Glutamatergic neuron (in vitro differentiated cells): ENCODE data around the gene TMC1. TPM values are rescaled to one million over a fixed set of nuclear protein-coding genes. Genes with fewer than 3 reads are reported as not detected.

ENCODE experiments used
- DNase-seq: peaks from one replicate; pipeline ENCODE4 v3.0.0; 2022
- H3K27ac Mint-ChIP-seq: one replicate; pipeline ENCODE4 v1.8.0; 2020; ENCODE audit warnings: mild to moderate bottlenecking, mixed read lengths, inconsistent platforms; ENCODE audit not compliant: unreplicated experiment
- H3K27me3 Mint-ChIP-seq: one replicate; pipeline ENCODE4 v1.8.0; 2020; ENCODE audit warnings: mild to moderate bottlenecking, moderate library complexity, mixed read lengths, inconsistent platforms; ENCODE audit not compliant: unreplicated experiment
- H3K36me3 Mint-ChIP-seq: one replicate; pipeline ENCODE4 v1.8.0; 2020; ENCODE audit warnings: mild to moderate bottlenecking, mixed read lengths, inconsistent platforms; ENCODE audit not compliant: unreplicated experiment
- H3K4me1 Mint-ChIP-seq: one replicate; pipeline ENCODE4 v1.8.0; 2020; ENCODE audit warnings: mild to moderate bottlenecking, low read depth, mixed read lengths, inconsistent platforms; ENCODE audit not compliant: unreplicated experiment
- H3K4me3 Mint-ChIP-seq: one replicate; pipeline ENCODE4 v1.8.0; 2020; ENCODE audit warnings: mild to moderate bottlenecking, mixed read lengths, inconsistent platforms; ENCODE audit not compliant: unreplicated experiment
- H3K9me3 Mint-ChIP-seq: one replicate; pipeline ENCODE4 v1.8.0; 2020; ENCODE audit warnings: mild to moderate bottlenecking, moderate library complexity, mixed read lengths, inconsistent platforms; ENCODE audit not compliant: unreplicated experiment
- total RNA-seq: library from RNA; stranded (reverse); fragmentation: NEBNext Ultra II Directional; extraction: Animal tissue kit (Norgen Biotek cat#: 25700); gene quantifications from one replicate; pipeline ENCODE4 v1.2.1, GENCODE V29; 2021; ENCODE audit not compliant: unreplicated experiment
- TF ChIP-seq, protein P1 (sequence below): fragments of 200-600 bp; sonication (generic); IDR thresholded peaks from one replicate; pipeline ENCODE4 v1.5.0; 2021; ENCODE audit not compliant: partially characterized antibody, unreplicated experiment

The TMC1 gene
- total RNA-seq, 1 donor from 2014 or later: not detected

DNA sequence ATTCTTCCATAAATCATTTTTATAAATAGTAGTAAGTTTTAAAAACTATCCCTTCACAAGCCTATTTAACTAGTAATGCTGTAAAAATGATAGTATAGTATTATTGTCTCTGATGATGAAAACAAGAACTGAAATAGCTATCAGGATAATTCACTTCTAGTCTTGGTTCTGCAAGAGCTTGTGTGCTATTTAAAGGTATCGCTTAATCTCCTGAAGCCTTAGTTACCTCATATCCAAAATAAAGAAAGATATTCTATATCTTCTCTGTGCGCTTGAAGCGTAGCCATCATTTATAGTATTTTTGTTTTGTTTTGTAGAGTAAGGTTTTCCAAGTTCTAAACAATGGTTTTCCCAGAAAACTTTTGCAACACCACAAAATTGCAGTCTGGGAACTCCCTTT lies 180.1 kb downstream of the TMC1 start:
- H3K27ac Mint-ChIP-seq: no peak overlapping the region
- H3K36me3 Mint-ChIP-seq: no peaks in the 10 kb centered on the region
- H3K4me3 Mint-ChIP-seq: no peak overlapping the region
- H3K4me1 Mint-ChIP-seq: no peaks in the 10 kb centered on the region
- H3K27me3 Mint-ChIP-seq: no peaks in the 10 kb centered on the region
- no peaks in the 10 kb centered on the region for H3K9me3 Mint-ChIP-seq
- TF ChIP-seq, protein P1, sequence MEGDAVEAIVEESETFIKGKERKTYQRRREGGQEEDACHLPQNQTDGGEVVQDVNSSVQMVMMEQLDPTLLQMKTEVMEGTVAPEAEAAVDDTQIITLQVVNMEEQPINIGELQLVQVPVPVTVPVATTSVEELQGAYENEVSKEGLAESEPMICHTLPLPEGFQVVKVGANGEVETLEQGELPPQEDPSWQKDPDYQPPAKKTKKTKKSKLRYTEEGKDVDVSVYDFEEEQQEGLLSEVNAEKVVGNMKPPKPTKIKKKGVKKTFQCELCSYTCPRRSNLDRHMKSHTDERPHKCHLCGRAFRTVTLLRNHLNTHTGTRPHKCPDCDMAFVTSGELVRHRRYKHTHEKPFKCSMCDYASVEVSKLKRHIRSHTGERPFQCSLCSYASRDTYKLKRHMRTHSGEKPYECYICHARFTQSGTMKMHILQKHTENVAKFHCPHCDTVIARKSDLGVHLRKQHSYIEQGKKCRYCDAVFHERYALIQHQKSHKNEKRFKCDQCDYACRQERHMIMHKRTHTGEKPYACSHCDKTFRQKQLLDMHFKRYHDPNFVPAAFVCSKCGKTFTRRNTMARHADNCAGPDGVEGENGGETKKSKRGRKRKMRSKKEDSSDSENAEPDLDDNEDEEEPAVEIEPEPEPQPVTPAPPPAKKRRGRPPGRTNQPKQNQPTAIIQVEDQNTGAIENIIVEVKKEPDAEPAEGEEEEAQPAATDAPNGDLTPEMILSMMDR: no peak
- DNase-seq: no peak

DNA sequence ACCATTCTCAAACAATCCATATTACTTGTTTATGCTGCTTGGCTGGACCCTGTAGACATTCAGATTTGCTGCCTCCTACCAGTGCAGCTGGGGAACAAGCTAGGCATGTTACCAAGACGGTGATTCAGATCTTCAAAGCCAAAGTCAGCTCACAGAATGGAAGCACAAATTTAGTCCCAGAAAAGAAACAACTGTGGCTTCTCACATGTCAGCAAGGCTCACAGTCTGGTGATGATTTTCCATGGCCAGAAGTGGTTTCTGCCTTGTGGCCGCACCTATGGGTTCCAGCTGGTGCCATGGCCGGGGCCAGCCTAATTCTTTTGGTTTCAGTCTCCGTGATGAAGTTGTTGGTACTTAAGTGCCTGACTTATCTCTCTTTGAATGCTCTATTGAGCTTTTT lies 182.2 kb downstream of the TMC1 start:
- no peak for DNase-seq
- H3K36me3 Mint-ChIP-seq: no peaks in the 10 kb centered on the region
- TF ChIP-seq, protein P1: no peak
- no peaks in the 10 kb centered on the region for H3K27me3 Mint-ChIP-seq
- no peaks in the 10 kb centered on the region for H3K4me1 Mint-ChIP-seq
- H3K27ac Mint-ChIP-seq: no peak overlapping the region
- H3K9me3 Mint-ChIP-seq: no peaks in the 10 kb centered on the region
- H3K4me3 Mint-ChIP-seq: no peak overlapping the region

DNA sequence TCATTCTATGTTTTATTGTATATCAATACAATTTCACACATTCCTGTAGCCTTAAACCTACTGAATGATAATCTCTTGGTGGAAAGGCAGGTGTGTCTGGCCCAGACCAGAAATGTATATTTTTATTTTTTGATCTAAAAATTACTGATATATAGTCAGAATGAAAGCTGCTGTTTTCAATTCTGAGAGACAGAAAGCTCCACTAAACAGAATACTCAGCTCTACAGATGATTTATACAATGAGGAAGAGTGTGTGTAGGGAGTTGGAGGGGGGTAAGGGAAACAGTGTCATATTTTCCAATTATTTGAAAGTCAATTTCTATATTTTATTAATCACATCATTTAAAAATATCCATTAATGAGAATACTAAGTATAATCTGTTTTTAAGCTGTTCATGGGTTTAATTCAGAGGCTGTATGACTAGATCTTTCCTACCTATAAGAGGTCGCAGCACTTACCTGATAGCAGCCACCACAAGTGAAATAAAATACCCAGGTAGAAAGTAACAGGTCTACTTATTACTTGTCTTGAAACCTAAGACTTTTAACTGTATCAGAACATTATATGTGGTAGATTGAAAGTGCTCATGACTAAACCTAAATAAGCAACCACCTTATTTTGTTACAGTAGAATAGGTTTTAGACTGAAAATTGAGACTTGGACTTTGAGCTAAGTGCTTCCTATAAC lies 183.4 kb downstream of the TMC1 start:
- H3K4me1 Mint-ChIP-seq: no peaks in the 10 kb centered on the region
- no peak for DNase-seq
- no peaks in the 10 kb centered on the region for H3K36me3 Mint-ChIP-seq
- TF ChIP-seq, protein P1: no peak
- H3K9me3 Mint-ChIP-seq: no peaks in the 10 kb centered on the region
- H3K27ac Mint-ChIP-seq: no peak overlapping the region
- H3K27me3 Mint-ChIP-seq: no peaks in the 10 kb centered on the region
- no peak overlapping the region for H3K4me3 Mint-ChIP-seq

DNA sequence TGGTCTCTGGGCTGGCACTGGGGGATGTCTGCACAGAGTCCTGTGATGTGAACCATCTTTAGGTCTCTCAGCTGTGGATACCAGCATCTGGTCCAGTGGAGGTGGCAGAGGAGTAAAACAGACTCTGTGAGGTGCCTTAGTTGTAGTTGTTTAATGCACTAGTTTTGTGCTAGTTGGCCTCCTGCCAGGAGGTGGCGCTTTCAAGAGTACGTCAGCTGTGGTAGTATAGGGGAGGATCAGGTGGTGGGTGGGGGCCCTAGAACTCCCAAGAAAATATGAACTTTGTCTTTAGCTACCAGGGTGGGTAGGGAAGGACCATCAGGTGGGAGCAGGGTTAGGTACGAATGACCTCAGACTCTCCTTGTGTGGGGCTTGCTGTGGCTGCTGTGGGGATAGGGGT lies 197.1 kb downstream of the TMC1 start:
- TF ChIP-seq, protein P1: no peak
- Mint-ChIP-seq H3K4me3 (no peak overlapping the region), H3K9me3 (no peaks in the 10 kb centered on the region), H3K27ac (no peak overlapping the region), H3K36me3 (no peaks in the 10 kb centered on the region), H3K27me3 (no peaks in the 10 kb centered on the region), H3K4me1 (peaks cover 2% of the 10 kb centered on the region)
- DNase-seq: no peak

DNA sequence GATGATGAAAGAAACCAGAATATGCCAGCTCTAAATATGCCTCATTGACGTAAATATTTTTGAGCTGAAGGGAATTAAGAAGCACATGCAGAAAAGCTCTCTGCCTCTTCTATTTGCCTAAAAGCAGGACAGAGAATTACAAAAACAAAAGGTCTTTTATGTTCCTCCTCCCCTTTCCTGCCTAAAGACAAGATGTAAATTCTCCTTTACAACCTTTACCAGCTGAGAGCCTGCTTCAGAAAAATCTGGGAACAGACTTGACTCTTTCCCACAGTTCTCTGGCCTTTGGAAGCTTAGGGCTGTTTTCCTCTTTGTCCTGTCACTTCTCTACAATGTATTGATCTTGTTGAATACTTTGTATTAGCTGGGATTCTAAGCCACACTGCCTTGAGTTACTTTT lies 199.7 kb downstream of the TMC1 start:
- DNase-seq: no peak
- Mint-ChIP-seq H3K27me3 (no peaks in the 10 kb centered on the region), H3K27ac (no peak overlapping the region), H3K4me1 (peaks cover 2% of the 10 kb centered on the region), H3K36me3 (no peaks in the 10 kb centered on the region), H3K9me3 (no peaks in the 10 kb centered on the region), H3K4me3 (no peak overlapping the region)
- TF ChIP-seq, protein P1: no peak
